ENCODE data around the gene CIITA.

The CIITA gene

GRCh38 chr16:10879681-10880589 lies 2.9 kb downstream of the CIITA start:
- DNase-seq: no peak

GRCh38 chr16:10880594-10881452 lies 3.8 kb downstream of the CIITA start:
- no peak for DNase-seq

GRCh38 chr16:10881479-10882030 lies 4.6 kb downstream of the CIITA start:
- no peak for DNase-seq

GRCh38 chr16:10883004-10883403 lies 6.0 kb downstream of the CIITA start:
- no peak for DNase-seq

- no peak for DNase-seq
Measured at GRCh38 chr16:10885246-10885645, 8.2 kb downstream of the CIITA start.

- no peak for DNase-seq
Measured at GRCh38 chr16:10888320-10888937, 11.4 kb downstream of the CIITA start.

GRCh38 chr16:10889855-10890254 lies 12.9 kb downstream of the CIITA start:
- DNase-seq: no peak

GRCh38 chr16:10892782-10893318 lies 15.8 kb downstream of the CIITA start:
- DNase-seq: no peak

- DNase-seq: no peak
Measured at GRCh38 chr16:10895053-10895946, 18.3 kb downstream of the CIITA start.

GRCh38 chr16:10896165-10896564 lies 19.2 kb downstream of the CIITA start:
- DNase-seq: no peak

GRCh38 chr16:10896723-10897122 lies 19.7 kb downstream of the CIITA start:
- no peak for DNase-seq

GRCh38 chr16:10897134-10897533 lies 20.1 kb downstream of the CIITA start:
- no peak for DNase-seq

GRCh38 chr16:10902999-10903398 lies 26.0 kb downstream of the CIITA start:
- DNase-seq: no peak

GRCh38 chr16:10906482-10906881 lies 29.5 kb downstream of the CIITA start:
- no peak for DNase-seq

GRCh38 chr16:10906914-10907756 lies 30.1 kb downstream of the CIITA start:
- no peak for DNase-seq

GRCh38 chr16:10907757-10908045 lies 30.7 kb downstream of the CIITA start:
- DNase-seq: no peak

- no peak for DNase-seq
Measured at GRCh38 chr16:10911267-10911666, 34.3 kb downstream of the CIITA start.

- no peak for DNase-seq
Measured at GRCh38 chr16:10916534-10916933, 39.5 kb downstream of the CIITA start.

GRCh38 chr16:10918294-10919002 lies 41.4 kb downstream of the CIITA start:
- DNase-seq: peak; percentile 79

- DNase-seq: no peak
Measured at GRCh38 chr16:10919003-10919351, 42.0 kb downstream of the CIITA start.
